ENCODE results near the gene LAPTM5.

The LAPTM5 gene

GRCh38 chr1:30730346-30731108, 27.0 kb downstream of the LAPTM5 start:
- DNase-seq (ENCODE audit: low read depth in 2 of 2) = no peak

GRCh38 chr1:30729901-30730300, 27.7 kb downstream of the LAPTM5 start:
- no peak for DNase-seq (ENCODE audit: low read depth in 2 of 2)

GRCh38 chr1:30728832-30729638, 28.5 kb downstream of the LAPTM5 start:
- DNase-seq (ENCODE audit: low read depth in 2 of 2) = no peak

GRCh38 chr1:30728340-30728739, 29.2 kb downstream of the LAPTM5 start:
- DNase-seq (ENCODE audit: low read depth in 2 of 2) = no peak

DNA sequence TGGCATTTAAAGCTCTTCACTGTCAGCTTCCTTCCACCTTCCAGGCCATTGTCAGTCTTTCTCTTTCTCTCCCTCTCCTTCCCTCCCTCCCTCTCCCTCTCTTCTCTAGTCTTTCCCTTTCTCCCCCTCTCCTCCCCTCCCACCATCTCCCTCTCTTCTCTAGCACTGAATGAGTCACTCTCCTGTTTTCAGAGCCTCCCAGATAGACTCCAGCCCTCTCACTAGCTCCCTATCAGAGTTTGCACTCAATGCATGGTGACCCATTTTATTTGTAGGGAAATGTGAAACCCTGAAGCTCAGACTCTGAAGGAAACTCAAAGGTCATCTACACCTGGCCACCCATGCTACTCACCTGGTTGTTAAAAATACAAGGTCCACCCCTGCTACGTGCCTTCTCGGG, 29.8 kb downstream of the LAPTM5 start:
- DNase-seq (ENCODE audit: low read depth in 2 of 2) = no peak

DNA sequence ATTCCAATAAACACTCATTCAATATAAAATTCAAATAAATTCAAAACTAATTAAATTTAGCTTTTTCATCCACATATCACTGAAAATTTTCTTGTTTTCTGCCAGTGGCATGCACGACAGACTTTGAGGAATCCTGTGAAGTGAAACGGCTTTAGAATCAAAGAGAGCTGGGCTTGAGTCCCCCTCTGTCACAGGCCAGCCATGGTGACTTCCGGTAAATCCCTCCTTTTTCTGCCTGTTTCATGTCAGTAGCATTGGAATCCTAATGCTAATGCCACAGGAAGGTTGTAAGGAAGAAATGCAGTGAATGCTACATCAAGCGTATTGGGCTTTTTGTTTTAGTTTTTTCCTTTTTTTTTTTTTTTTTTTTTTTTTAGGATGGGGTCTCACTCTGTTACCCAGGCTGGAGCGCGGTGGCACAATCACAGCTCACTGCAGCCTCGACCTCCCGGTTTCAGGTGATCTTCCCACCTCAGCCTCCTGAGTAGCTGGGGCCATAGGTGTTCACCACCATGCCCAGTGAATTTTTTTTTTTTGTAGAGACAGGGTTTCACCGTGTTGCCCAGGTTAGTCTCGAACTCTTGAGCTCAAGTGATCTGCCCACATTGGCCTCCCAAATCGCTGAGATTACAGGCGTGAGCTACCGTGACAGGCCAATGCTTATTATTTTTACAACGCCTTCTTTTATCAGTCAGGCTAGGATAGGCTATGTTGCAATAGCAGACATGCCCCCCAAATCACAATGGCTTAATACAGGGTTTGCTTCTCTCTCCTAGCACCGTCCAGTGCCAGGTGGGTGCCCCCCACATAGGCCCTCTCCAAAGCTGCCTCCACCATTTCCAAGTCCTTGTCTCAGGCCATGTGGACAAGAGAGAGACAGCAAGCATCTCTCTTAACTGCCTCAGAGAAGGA, 30.5 kb downstream of the LAPTM5 start:
- no peak for DNase-seq (ENCODE audit: low read depth in 2 of 2)

- DNase-seq (ENCODE audit: low read depth in 2 of 2) = no peak
Measured at GRCh38 chr1:30726236-30726635, 31.3 kb downstream of the LAPTM5 start.

GRCh38 chr1:30725450-30726095, 32.0 kb downstream of the LAPTM5 start:
- DNase-seq (ENCODE audit: low read depth in 2 of 2) = no peak

- no peak for DNase-seq (ENCODE audit: low read depth in 2 of 2)
Measured at GRCh38 chr1:30724655-30725421, 32.7 kb downstream of the LAPTM5 start.

GRCh38 chr1:30724175-30724574, 33.4 kb downstream of the LAPTM5 start:
- no peak for DNase-seq (ENCODE audit: low read depth in 2 of 2)

- no peak for DNase-seq (ENCODE audit: low read depth in 2 of 2)
Measured at GRCh38 chr1:30723331-30723755, 34.2 kb downstream of the LAPTM5 start, which contains the start of gene MATN1. Gene MATN1, minus strand, starts transcription at chr1:30723585. Its CDS starts 34 bp downstream, at chr1:30723551.

DNA sequence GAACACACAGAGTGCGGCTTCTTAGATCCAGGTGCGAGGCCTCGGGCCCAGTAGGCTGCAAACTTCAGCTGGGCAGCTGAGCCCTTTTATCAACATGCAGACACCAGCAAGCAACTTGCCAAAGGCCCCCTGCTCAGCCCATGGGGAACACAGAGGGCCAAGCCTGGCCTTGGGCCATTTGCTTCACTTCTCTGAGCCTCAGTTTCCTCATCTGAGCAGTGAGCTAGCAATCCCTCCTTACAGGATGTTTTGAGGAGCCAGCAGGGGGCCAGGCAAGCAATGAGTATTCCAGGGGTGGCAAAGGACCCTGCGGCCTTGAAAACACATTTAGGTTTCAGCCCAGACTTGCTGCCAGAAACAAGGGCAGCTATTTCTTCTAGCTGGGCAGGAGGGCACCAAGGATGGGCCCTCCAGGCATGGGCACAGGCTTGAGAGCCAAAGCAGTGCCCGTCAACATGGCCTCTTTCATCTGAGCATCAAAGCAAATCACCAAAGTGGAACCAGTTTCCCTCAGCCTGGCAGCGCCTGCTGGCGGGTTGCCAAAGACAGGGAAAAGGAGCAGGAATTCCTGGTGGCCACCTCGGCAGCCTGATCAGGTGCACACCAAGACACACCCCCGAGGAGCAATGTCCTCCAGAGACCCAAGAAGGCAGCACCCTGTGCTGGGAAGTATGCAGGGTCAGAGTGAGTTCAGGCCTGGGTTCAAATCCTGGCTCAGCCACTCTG, 35.6 kb downstream of the LAPTM5 start:
- DNase-seq (ENCODE audit: low read depth in 2 of 2) = no peak

- no peak for DNase-seq (ENCODE audit: low read depth in 2 of 2)
Measured at GRCh38 chr1:30721341-30721793, 36.2 kb downstream of the LAPTM5 start.

GRCh38 chr1:30720271-30721223, 37.0 kb downstream of the LAPTM5 start:
- no peak for DNase-seq (ENCODE audit: low read depth in 2 of 2)

- DNase-seq (ENCODE audit: low read depth in 2 of 2) = no peak
Measured at GRCh38 chr1:30719406-30720270, 37.9 kb downstream of the LAPTM5 start.

DNA sequence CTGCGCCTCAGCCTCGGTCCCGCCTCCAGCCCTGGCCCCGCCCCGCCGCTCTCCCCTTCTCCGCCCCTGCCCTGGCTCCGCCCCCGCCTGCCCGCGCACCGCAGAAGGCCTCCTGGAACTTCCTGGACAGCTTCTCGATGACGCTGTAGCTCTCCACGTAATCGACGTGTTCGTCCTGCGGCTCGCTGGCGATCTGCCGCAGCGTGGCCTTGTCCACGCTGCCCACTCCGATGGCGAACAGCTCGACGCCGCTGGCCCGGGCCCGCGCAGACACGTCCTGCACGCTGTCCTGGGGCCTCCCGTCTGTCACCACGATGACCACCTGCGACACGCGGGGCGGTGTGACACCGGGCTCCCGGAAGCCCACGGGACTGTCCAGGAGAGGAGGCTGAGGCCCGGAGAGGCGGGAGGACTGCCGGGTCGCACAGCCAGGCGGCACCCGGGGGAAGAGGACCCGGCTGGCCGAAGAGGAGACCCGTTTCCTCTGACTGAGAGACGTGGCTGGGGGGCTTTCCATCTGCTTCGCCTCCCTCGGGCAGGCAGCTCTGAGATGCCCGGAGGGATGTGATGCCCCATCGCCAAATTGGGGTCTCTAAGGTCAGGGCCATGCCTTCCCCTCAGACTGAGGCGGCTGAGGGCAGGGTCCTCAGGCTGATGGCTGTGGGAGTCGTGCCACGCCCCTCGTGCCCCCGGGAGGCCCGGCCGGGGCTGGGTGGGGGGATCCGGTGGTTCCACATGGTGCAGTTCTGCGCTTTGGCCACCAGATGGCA, 38.8 kb downstream of the LAPTM5 start:
- DNase-seq (ENCODE audit: low read depth in 2 of 2) = peak; percentile 69 to 85

- DNase-seq (ENCODE audit: low read depth in 2 of 2) = peak; percentile 99
Measured at GRCh38 chr1:30718091-30718635, 39.4 kb downstream of the LAPTM5 start.

Data from stimulated activated CD4-positive, alpha-beta T cell treated with anti-CD3 and anti-CD28 coated beads, Interleukin-15, amount 100 ng/mL, for 48 hours (primary cell).